Measurements from ENCODE around the gene CDA.
"Not testable (repeated sequence)": the region's sequence is repeated elsewhere in the genome, so short reads cannot be mapped to it uniquely, and the experiment has no call there.

CDA gene

DNA sequence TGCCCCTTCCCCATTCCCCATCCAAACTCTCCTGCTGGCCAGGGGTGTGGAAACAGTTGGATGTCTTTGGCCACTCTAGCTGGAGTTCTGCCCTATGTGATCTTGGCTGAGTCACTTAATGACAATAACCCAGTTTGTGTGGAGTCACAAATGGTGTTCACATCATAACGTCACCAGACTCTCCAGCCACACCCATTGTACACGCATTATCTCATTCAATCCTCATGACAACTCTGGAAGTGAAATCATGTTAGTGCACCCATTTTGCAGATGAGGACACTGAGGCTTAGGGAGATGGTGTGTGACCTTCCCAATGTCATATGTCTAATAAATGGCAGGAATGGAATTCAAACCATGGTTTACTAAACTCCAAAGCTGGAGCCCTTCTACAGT, 1.2 kb upstream of the CDA start:
- DNase-seq, result no peak

DNA sequence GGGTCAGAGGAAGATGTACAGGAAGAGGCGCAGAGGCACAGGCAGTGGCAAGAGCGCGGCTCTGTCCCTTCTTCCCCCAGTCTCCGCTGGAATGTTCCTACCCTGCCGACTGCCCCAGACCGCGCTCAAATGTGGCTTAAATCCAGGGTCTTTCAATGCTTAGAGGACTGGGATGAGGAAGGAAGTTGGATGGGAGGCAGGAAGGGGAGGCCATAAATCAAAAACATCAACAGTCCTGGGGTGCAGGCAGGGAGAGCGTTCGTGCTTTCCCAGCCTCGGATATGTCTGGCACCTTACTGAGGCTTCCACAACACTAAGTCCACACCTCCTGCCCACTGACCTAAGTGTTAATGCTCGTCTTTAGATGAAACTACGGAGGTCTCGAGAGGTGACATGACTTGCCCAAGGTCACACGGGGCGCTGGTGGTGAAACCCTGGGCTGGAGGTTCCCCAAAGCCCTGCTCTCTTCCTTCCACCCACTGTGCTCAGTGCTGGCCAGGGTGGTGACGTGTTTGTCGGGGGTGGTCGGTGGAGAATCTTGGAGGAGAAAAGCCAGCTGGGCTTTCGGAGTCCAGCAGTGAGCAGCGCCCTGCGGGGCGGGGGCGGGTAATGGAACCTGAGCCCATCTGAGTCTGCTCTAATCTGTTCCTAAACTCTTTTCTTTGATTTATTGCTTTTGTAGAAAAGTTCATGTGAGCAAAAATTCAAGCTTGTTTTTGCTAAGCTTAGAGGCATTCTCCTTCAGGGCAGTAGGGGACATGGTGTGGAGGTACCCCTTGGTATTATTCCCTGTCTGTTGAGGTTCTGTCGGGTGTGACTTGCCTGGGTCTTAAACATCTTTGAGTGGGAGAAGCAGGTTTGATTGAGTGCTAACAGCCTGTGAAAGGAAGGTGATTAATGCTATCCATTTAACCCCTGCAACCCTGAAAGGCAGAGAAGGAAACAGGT, 708 bp downstream of the CDA start:
- DNase-seq, result no peak

DNA sequence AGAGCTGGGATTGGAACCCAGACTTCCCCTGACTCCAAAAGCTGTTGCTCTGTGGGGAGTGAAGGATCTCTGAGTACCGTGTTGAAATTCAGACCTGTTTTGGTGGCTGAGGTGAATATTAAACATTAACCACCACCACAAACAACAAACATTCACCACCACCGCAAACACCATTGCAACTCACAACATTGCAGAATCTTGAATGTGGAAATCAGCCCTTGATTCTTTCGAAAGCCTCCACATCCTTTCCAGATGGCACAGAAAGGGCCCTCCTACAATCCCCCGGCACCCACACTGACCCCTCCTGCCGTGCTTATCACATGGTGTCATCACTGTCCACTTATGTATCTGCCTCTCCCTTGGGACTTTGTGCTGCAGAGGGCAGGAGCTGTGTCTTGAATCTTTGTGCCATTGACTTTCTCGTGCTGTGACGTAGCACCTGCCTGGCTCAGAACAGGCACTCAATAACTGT, 1.4 kb downstream of the CDA start:
- no peak for DNase-seq

DNA sequence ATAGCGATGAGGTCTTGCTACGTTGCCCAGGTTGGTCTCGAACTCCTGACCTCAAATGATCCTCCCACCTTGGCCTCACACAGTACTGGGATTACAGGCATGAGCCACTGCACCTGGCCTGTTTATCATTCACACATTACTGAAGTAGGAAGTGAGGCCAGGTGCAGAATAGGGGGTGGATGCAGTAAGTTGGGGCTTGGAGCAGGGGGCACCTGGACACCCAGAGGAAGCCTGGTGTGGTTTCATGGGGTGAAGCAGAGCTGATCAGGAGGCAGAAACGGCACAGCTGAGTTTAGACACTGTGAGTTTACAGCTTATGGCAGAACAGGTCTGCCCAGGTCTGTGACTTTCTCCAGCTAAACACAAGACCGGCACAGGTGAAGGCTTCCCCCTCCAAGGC, 4.9 kb downstream of the CDA start:
- no peak for DNase-seq

DNA sequence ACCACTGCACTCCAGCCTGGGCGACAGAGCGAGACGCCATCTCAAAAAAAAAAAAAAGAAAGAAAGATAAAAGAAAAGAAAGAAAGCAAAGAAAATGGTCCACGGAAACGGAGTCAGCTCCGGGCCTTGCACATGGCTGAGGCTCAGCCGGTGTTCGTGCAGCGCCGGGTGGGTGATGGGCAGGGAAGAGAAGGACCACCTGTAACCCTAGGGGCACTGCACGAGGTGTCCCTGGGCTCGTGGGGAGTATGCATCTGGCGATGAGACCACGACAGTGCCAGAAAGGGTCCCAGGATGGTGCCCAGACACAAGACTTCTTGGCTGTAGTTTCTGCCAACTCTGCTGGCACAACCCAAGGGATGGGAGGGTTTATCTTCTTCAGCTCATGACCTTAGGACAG, 5.8 kb downstream of the CDA start:
- no peak for DNase-seq

DNA sequence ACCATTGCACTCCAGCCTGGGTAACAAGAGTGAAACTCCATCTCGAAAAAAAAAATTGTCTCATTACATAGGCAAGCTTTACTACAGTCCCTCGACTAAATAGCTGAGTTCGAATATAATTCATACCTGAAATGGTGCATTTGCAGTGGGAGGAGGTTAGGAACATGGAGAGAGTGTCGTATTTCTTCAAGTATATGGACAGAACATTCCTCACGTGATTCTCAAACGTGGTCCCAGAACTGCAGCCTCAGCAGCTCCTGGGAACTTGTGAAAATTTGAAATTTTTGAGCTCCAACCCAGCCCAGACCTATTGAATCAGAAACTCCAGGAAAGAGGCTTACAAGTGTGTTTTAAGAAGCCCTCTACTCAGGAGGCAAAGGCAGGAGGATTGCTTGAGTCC, 7.2 kb downstream of the CDA start:
- no peak for DNase-seq

DNA sequence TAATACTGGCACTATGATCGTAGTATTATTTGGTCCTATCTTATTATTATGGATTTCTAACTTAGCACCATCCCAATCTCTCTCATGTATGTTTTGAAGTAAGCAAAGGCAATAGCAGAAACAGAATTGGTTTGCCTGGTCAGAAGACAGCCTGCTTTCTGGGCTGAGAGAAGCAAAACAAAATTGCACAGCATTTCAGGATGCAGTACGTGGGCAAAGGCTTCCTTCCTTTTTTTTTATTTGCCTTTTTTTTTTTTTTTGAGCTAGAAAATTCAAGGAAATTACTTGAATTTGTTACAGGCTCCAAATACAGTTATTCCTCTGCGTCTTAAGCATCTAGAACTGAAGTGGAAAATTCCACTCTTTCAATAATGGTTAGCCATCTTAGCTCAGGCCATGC, 8.8 kb downstream of the CDA start:
- no peak for DNase-seq

DNA sequence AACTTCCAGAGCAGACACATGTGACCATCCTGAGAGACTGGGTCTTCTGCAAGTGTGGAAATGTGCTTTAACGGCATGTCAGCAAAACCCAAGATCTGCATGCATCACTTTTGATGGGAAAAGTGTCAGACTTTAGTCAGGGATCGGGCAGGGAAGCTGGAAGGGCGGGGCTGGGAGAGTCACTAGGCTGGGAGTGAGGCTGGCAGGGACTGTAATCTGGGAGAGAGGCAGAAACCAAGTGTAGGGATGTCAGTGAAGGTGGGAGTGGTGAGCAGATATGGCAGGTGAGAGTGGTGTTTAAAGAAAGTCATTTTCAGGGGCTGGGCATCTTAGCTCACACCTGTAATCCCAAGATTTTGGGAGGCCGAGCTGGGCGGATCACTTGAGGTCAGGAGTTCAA, 11.3 kb downstream of the CDA start:
- no peak for DNase-seq

DNA sequence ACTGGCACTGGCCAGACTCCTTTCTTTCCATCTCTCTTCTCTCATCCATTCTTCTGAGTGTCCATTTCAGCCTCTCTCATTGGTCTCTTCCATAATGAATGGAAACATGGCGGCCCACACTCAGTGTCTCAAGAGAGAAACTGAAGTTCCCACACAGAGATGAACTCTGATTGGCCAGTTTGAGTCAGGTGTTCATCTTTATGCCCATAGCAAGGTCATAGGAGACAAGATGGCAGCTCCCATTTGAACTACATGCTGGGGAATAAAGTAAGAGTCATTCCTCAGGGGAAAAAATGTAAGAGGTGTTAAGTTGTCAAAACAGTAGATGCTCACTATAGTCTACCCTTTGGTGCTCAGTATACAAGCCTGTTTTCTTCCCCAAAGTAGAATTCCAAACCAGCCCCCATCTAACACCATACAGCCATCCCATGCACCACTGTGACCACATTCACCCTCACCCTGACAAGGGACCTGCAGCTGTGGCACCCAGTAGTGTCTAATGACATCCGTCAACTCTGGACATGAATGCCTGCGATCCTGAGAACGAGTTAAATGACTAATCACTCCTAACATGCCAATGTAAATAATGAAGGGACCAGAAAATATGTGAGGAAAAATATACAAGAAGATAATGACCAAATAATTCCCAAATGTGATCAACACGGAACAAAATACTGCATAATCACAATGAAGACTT, 12.4 kb downstream of the CDA start:
- no peak for DNase-seq

DNA sequence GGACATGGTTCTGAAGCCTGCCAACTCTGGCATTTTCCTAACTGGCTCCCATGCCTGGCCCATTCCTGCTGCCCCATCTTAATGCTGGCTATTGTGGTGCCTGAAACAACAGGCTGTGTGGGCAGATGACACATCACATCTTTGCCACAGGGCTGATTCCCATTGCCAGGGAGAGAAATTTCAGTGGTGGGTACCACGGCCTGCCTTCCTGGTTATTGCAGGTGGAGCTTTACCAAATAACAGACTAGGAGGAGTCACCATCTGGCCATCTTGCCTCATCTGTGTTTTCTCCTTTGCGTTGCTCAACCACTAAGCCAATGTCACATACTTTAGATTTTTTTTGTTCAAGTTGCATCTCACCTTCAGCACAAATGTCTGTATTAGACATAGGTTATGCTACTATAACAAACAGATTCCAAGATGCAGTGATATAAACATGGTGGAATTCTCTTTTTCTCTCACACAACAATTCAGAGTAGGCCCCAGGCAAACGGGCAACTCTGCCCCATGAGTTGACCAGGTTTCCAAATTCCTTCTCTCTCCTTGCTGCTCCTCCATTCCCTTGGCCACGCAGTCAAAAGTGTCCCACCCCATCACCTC, 14.1 kb downstream of the CDA start:
- DNase-seq, result no peak

DNA sequence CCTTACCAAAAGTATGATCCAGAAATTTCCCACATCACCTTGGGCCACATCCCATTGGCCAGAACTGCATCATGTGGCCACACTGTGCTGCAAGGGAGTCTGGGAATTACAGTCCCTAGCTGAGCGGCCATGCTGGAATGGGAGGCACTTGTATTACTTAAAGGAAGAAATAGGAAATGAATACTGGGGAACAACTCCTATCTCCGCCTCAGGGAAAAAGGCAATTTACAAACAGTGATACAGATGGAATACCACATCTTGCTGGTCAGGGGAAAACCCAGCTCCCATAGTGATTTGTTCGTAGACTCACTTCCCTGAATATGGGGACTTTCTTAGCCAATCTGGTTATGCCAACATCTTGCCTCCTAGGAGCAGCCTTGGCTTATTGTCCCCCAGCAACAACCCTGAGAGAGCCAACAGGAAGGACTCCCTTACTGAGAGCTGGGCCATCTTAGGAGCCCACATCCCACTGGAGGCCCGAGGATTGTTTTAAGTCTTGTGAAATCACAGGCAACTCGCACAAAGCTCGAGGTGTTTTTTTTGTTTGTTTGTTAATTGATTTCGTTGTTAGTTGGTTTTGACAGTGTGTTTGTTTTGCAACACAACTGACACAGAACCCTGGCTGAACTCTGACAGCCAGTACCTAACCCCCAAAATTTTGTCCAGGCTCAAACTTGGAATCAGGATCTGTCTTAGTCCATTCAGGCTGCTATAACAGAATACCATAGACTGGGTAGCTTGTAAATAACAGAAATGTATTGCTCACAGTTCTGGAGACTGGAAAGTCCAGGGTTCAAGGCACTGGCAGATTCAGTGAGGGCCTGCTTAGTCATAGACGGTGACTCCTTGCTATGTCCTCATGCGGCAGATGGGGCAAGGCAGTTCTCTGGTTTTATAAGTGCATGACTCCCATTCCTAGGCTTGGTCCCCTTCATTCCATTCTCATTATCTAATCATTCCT, 14.9 kb downstream of the CDA start:
- DNase-seq, result no peak

DNA sequence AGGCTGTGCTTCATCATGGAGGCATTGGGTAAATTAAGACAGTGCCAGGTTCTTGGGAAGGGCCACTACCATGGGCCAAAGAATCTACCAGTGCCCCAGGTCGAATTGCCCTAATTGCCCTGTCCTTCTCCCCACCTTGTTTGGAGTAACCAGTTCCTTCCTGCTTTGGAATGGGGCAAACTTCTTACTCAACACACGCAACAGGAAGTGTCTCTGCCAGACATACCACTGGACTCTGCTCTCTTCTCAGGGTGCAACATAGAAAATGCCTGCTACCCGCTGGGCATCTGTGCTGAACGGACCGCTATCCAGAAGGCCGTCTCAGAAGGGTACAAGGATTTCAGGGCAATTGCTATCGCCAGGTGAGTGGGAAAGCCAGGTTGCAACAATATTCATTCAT, 15.8 kb downstream of the CDA start:
- no peak for DNase-seq

DNA sequence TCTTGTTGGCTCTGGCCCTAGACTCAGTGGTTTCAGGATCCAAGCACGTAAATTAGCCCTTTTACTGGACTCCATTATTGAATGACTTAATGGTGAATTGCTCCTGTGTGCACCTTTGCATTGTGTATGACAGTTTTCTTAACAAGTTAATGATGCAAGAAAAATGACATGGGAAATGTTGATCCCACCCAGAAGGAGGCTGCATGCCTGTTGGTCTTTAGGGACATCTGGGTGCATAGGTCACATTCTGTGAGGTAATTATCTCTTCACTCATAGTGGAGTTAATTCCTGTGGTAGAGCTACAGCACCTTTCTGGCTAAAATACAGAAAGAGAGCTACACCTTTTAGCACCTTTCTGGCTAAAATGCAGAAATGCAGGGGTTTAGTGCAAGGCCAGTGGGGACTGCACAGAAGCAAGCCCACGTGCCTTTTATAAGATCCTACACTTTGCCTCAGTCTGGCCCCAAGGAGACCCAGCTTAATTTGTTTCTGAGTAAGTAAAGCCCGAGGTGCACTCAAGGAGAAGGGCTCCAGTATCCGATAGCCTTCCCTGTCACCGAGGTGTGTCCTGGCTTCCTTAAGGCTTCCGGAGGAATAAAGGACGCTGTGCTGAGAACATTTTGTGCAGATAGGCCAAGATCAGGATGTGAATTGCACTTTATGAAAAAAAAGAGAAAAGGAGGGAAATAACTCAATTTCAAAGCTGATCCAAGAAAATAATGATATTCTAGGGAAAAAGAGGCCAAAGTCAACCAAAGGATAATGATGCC, 18.1 kb downstream of the CDA start:
- DNase-seq, result not testable (repeated sequence)

DNA sequence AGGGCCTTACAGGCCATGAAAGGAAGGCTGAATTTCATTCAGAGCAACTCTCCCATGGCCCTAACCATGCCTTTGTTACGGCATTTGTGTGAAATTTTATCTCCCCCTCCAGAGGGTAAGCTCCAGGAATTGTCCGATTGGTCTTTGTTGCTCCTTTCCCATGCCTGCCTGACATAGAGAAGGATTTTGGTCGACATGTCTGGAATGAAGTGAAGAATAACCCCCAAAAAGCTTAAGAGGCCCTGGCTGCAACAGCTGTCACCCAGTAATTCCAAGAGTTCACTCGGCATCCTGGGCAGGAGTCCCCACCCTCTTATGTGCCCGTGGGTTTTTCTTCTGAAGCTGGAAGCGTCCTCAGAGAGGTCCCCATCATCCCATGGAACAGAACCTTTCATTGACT, 20.6 kb downstream of the CDA start:
- no peak for DNase-seq

DNA sequence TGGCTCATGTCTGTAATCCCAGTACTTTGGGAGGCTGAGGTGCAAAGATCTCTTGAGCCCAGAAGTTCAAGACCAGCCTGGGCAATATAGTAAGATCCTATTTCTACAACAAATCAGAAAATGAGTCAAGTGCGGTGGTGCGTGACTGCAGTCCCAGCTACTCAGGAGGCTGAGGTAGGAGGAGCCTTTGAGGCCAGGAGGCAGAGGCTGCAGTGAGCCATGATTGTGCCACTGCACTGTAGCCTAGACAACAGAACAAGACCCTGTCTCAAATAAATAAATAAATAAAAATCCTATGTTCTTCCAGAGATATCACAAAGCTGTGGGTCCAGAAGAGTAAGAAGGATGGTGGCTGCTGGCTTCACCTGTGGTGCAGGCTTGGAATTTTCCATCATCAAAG, 22.1 kb downstream of the CDA start:
- DNase-seq, result no peak

DNA sequence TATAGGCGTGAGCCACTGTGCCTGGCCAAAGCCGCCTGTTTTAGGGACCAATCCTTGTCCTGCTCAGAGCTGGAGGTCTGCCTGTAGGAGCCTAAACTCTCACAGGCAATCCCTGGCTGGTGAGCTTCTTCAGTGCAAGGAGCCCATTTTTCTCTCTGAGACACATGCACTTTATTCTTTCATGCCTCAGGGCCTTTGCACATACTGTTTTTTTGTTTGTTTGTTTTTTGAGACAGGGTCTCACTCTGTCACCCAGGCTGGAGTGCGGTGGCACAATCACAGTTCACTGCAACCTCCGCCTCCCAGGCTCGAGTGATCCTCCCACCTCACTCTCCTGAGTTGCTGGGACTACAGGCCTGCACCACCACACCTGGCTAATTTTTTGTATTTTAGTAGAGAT, 22.8 kb downstream of the CDA start:
- DNase-seq, result no peak

DNA sequence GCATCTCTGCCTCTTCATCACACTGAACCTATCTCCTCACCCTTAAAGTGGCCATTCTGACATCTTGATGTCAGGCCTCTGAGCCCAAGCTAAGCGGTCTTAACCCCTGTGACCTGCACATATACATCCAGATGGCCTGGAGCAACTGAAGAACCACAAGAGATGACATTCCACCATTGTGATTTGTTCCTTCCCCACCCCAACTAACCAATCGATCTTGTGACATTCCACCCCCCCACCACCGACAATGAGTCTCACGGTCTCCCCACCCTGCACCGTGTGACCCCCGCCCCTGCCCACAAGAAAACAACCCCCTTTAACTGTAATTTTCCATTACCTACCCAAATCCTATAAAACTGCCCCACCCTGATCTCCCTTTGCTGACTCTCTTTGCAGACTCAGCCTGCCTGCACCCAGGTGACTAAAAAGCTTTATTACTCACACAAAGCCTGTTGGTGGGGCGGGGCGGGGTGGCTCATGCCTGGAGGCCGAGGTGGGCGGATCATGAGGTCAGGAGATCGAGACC, 23.4 kb downstream of the CDA start:
- DNase-seq, result no peak

DNA sequence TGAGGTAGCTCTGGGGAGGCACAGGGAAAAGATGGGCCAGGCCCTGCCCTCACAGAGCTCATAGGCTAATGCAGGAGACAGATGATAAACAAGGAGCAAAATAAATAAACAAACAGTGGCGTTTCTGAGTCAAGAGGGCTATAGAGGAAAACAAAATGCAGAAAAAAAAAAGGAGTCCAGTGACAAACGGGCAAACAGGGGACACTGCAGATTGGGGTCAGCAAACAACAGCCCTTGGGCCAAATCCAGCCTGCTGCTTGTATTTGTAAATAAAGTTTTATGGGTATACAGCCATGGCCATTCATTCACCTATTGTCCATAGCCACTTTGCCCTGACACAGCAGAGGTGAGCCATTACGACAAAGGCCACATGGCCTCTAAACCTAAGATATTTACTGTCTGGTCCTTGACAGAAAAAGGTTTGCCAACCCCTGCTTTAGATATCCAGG, 25.3 kb downstream of the CDA start:
- no peak for DNase-seq

DNA sequence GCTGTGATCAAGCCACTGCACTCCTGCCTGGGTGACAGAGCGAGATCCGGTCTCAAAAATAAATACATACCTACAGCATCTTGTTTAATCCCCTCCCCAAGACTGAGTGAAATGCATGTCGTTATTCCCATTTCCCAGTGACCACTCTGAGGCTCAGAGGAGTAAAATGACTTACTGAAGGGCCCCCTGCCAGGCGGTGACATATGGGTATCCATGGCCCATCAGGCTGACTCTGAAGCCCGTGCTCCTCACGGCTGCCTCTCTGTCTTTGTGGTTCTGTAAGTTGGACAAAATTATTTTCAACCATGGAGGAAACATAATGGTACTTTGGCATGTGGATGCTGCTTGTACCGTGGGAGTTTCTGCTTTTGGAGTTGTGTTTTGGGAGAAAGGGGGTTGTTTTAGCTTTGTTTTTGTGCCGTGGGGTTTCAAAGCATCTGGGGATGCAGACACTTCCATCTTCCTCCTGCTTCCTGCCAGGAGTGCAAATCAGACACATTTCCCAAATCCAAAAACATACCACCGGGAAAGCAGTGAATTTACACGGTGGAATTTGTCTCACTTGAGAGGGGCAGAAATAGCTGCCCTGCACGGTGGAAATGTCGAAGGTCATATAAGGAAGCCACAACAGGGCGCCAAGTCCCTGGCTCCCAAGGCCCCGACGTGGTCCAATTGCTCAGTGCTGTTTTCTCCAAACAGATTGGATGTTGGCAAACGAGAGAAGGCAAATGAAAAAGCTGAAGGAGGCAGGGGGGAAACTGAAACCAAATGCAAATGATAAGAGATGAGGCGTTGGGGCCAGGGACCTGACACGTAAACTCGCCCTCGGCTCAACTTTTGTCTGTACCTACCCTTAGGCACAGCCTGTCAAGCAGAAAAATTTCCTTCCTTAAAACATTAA, 27.3 kb downstream of the CDA start:
- DNase-seq, result no peak

DNA sequence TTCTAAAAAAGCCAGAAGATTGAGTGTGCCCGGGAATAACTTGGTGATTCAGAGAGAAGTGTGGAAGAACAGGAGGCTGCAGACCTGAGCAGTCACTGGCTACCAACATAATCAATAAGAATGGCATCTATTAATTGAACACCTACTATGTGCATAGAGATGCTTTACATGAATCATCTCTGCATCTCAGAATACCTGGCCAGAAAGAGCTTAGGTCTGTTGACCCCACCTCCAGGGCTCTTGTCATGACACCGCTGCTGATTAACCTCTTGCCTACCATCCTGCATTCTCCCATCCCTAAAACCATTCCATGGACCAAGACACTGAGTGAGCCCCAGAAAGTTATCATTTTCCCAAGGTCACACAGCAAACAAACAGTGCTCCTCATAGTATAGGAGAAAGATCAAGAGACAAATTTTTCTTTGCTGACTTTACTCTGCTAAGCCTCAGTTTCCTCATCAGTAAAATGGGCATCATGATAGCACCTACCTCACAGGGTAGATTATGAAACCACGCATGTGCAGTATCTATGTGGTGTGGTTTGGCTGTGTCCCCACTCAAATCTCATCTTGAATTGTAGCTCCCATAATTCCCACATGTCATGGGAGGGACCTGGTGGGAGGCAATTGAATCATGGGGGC, 28.1 kb downstream of the CDA start:
- no peak for DNase-seq
